Smooth muscle cell (in vitro differentiated cells): ENCODE data around the gene LOXHD1. TPM values are rescaled to one million over a fixed set of nuclear protein-coding genes. Genes with fewer than 3 reads are reported as not detected.

Experiments
- DNase-seq: peaks from one replicate; lab custom pipeline; 2025; ENCODE audit not compliant: unreplicated experiment; lab: John Stamatoyannopoulos, UW
- H2AFZ ChIP-seq: fragments of 200-600 bp; sonication (generic); 2 replicates; pipeline ENCODE4 v1.6.0; 2016; ENCODE audit warnings: antibody characterized with exemption, low read depth, mild to moderate bottlenecking
- H3F3A ChIP-seq: fragments of 200-600 bp; sonication (generic); 2 replicates; pipeline ENCODE4 v1.6.0; 2017; ENCODE audit warnings: antibody characterized with exemption, low read depth
- H3K27ac ChIP-seq: fragments of 200-600 bp; sonication (generic); 2 replicates; pipeline ENCODE4 v1.5.1; 2016; ENCODE audit warnings: low read depth, mild to moderate bottlenecking
- H3K27me3 ChIP-seq: fragments of 200-600 bp; sonication (generic); 2 replicates; pipeline ENCODE4 v1.6.1; 2016; ENCODE audit warnings: low read depth, mild to moderate bottlenecking
- H3K36me3 ChIP-seq: fragments of 200-600 bp; sonication (generic); 2 replicates; pipeline ENCODE4 v1.5.1; 2016; ENCODE audit warnings: low read depth
- H3K4me1 ChIP-seq: fragments of 200-600 bp; sonication (generic); 2 replicates; pipeline ENCODE4 v1.5.1; 2016; ENCODE audit warnings: low read depth
- H3K4me2 ChIP-seq: fragments of 200-600 bp; sonication (generic); 2 replicates; pipeline ENCODE4 v1.6.0; 2016; ENCODE audit warnings: mild to moderate bottlenecking
- H3K4me3 ChIP-seq: fragments of 200-600 bp; sonication (generic); 2 replicates; pipeline ENCODE4 v1.5.1; 2016; ENCODE audit warnings: mild to moderate bottlenecking
- H3K79me2 ChIP-seq: fragments of 200-600 bp; sonication (generic); 2 replicates; pipeline ENCODE4 v1.6.0; 2016; ENCODE audit warnings: low read depth, mild to moderate bottlenecking
- H3K9ac ChIP-seq: fragments of 200-600 bp; sonication (generic); 2 replicates; pipeline ENCODE4 v1.6.0; 2016; ENCODE audit warnings: low read depth
- H3K9me3 ChIP-seq: fragments of 200-600 bp; sonication (generic); replicated peaks from 2 replicates; pipeline ENCODE4 v1.5.1; 2016; ENCODE audit warnings: low read depth
- H4K20me1 ChIP-seq: fragments of 200-600 bp; sonication (generic); 2 replicates; pipeline ENCODE4 v1.6.0; 2016; ENCODE audit warnings: low read depth
- CTCF ChIP-seq: fragments of 200-600 bp; sonication (generic); IDR thresholded peaks from 2 replicates; pipeline ENCODE4 v1.5.1; 2017; ENCODE audit warnings: borderline replicate concordance, mild to moderate bottlenecking, antibody characterized with exemption; ENCODE audit not compliant: insufficient read depth, poor library complexity, severe bottlenecking
- WGBS: methylation state at CpG from one replicate; pipeline ENCODE4 v1.1.7; 2016; ENCODE audit warnings: low lambda C conversion rate; 5-methylcytosine and 5-hydroxymethylcytosine counted together
- polyA plus RNA-seq: library from polyadenylated mRNA; unstranded; fragments of >200 nt; fragmentation: Nextera tagmentation; extraction: Ambion mirVana; gene quantifications from 2 replicates; pipeline ENCODE4 v1.2.1, GENCODE V29; 2016
- total RNA-seq: library from RNA; depleted of rRNA; stranded (reverse); fragments of >200 nt; gene quantifications from 2 replicates; pipeline ENCODE4 v1.2.3, GENCODE V29; 2014

The LOXHD1 gene
- total and polyA plus RNA-seq, 2 experiments from 2014 or later, result not detected

- Histone ChIP-seq H3K9me3 (no peaks in the 10 kb centered on the region), H3K36me3 (no peaks in the 10 kb centered on the region), H3K4me2 (no peak overlapping the region), H3F3A (no peaks in the 10 kb centered on the region), H3K27ac (no peak overlapping the region), H3K79me2 (no peaks in the 10 kb centered on the region), H3K9ac (no peak overlapping the region), H3K4me1 (no peaks in the 10 kb centered on the region), H2AFZ (no peak overlapping the region), H3K4me3 (no peak overlapping the region), H3K27me3 (peaks cover 13% of the 10 kb centered on the region), H4K20me1 (no peaks in the 10 kb centered on the region)
- TF ChIP-seq CTCF, result no peak
- 59% methylated on average over 4 of the region's 4 CpGs for WGBS
- no peak for DNase-seq
These were observed 93.7 kb downstream of the LOXHD1 start for GRCh38 chr18:46563317-46563716.

GRCh38 chr18:46562674-46563192 is 94.3 kb downstream of the LOXHD1 start:
- DNase-seq, result no peak

GRCh38 chr18:46560671-46561045 is 96.4 kb downstream of the LOXHD1 start:
- H3K79me2 ChIP-seq, result no peaks in the 10 kb centered on the region
- H3K4me1 ChIP-seq, result no peaks in the 10 kb centered on the region
- no peak overlapping the region for H3K4me3 ChIP-seq
- no peak overlapping the region for H3K9ac ChIP-seq
- H3K27me3 ChIP-seq, result peaks cover 5% of the 10 kb centered on the region
- no peak overlapping the region for H3K27ac ChIP-seq
- no peaks in the 10 kb centered on the region for H3K36me3 ChIP-seq
- H3K4me2 ChIP-seq, result no peak overlapping the region
- 98% methylated on average over 11 of the region's 11 CpGs for WGBS
- no peak overlapping the region for H2AFZ ChIP-seq
- H4K20me1 ChIP-seq, result no peaks in the 10 kb centered on the region
- H3K9me3 ChIP-seq, result no peaks in the 10 kb centered on the region
- TF ChIP-seq CTCF, result no peak
- DNase-seq, result no peak
- no peaks in the 10 kb centered on the region for H3F3A ChIP-seq

More at GRCh38 chr18:46562674-46563192, 94.3 kb downstream of the LOXHD1 start:
- H4K20me1 ChIP-seq, result no peaks in the 10 kb centered on the region
- no peaks in the 10 kb centered on the region for H3K36me3 ChIP-seq
- no peaks in the 10 kb centered on the region for H3K4me1 ChIP-seq
- no peak overlapping the region for H3K9ac ChIP-seq
- peaks cover 12% of the 10 kb centered on the region for H3K27me3 ChIP-seq
- no peak overlapping the region for H3K27ac ChIP-seq
- no peaks in the 10 kb centered on the region for H3F3A ChIP-seq
- no peak overlapping the region for H3K4me2 ChIP-seq
- no peaks in the 10 kb centered on the region for H3K9me3 ChIP-seq
- no peak for TF ChIP-seq CTCF
- no peak overlapping the region for H2AFZ ChIP-seq
- H3K4me3 ChIP-seq, result no peak overlapping the region
- WGBS, result 87% methylated on average over 12 of the region's 12 CpGs
- no peaks in the 10 kb centered on the region for H3K79me2 ChIP-seq

- Histone ChIP-seq H3K27me3 (no peaks in the 10 kb centered on the region), H3K4me1 (no peaks in the 10 kb centered on the region), H3K36me3 (no peaks in the 10 kb centered on the region), H3K79me2 (no peaks in the 10 kb centered on the region), H3K27ac (no peak overlapping the region), H3K4me3 (no peak overlapping the region), H3K4me2 (no peak overlapping the region), H3K9me3 (no peaks in the 10 kb centered on the region), H3F3A (no peaks in the 10 kb centered on the region), H3K9ac (no peak overlapping the region), H4K20me1 (no peaks in the 10 kb centered on the region), H2AFZ (no peak overlapping the region)
- no peak for DNase-seq
- TF ChIP-seq CTCF, result no peak
- WGBS, result 92% methylated on average over 32 of the region's 37 CpGs
These were observed 96.9 kb downstream of the LOXHD1 start for GRCh38 chr18:46559946-46560670.
